HepG2 (cell line): Measurements from ENCODE around the gene NBEA.

Source experiments
- ARNT ChIP-seq: fragments of 450-650 bp; IDR thresholded peaks from 2 replicates; pipeline ENCODE4 v1.6.1; 2017
- ATF6 ChIP-seq: sonication (generic); formaldehyde crosslinking; conservative IDR thresholded peaks from 2 replicates; pipeline ENCODE4 v1.4.0; 2020; ENCODE audit warnings: missing genetic modification reagents
- CTCF ChIP-seq: sonication (generic); formaldehyde crosslinking; IDR thresholded peaks from 2 replicates; pipeline ENCODE4 v1.5.0; 2020; ENCODE audit warnings: mild to moderate bottlenecking, missing genetic modification reagents, moderate library complexity
- ELF1 ChIP-seq: sonication (generic); formaldehyde crosslinking; IDR thresholded peaks from 2 replicates; pipeline ENCODE4 v1.4.0; 2020; ENCODE audit warnings: missing genetic modification reagents
- POLR2AphosphoS5 ChIP-seq: IDR thresholded peaks from 2 replicates; pipeline ENCODE4 v1.6.1; 2012; ENCODE audit warnings: low read depth, low read length
- YY1 ChIP-seq: IDR thresholded peaks from 2 replicates; pipeline ENCODE4 v1.6.1; 2011; ENCODE audit warnings: low read length, low read depth, moderate library complexity, mild to moderate bottlenecking; ENCODE audit not compliant: insufficient read depth, insufficient replicate concordance

GRCh38 chr13:35129500-35129899, 187.4 kb downstream of the NBEA start:
- TF ChIP-seq POLR2AphosphoS5 (no peak), ATF6 (no peak), YY1 (no peak), ARNT (no peak), ELF1 (CRISPR knock-in tag) (no peak), CTCF (CRISPR knock-in tag) (no peak)
